GM19035 (cell line): ENCODE results near the gene ADAM8.

Source experiments
- ATAC-seq: cut with Tn5 transposase; IDR thresholded peaks from one replicate; pipeline ENCODE4 v1.9.1; 2021; ENCODE audit not compliant: unreplicated experiment

The ADAM8 gene

GRCh38 chr10:133282846-133283390, 6.2 kb upstream of the ADAM8 start:
- no peak for ATAC-seq

DNA sequence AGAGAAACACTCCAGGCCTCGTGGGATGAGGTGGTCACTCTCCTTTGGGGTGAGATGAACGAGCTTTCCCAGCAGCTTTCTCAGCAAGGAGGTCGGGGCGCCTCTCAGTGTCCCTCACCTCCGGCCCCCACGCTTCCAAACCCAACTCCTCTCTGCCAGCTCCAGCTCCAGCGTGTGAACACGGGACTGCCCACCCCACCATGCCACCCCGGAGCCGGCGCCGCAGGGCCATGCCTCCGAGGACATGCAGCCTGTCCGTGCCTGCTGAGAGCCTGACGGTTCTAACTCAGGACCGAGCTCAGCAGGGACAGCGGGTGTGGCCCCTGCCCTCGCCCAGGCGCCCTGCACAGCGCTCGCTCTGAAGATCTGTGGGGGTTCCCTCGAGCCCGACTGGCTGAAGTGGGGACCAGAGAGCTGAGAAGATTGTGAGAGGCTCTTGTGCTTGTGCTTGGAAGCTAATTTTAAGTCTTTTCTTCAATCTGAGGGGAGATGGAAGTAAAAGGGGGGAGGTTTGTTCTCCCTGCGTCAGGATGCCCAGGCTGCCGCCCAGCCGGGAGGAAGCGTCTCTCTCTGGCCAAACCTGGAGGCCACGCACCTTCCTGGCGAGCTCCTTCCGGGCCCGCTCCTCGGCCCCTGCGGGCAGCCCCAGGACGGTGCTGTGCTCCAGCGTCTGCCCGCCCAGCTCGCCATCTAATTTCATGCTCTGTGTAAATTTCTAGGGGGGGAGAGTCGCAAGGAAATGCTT, 5.1 kb upstream of the ADAM8 start:
- no peak for ATAC-seq

- ATAC-seq, result no peak
Observed at GRCh38 chr10:133281084-133281483, 4.4 kb upstream of the ADAM8 start.

DNA sequence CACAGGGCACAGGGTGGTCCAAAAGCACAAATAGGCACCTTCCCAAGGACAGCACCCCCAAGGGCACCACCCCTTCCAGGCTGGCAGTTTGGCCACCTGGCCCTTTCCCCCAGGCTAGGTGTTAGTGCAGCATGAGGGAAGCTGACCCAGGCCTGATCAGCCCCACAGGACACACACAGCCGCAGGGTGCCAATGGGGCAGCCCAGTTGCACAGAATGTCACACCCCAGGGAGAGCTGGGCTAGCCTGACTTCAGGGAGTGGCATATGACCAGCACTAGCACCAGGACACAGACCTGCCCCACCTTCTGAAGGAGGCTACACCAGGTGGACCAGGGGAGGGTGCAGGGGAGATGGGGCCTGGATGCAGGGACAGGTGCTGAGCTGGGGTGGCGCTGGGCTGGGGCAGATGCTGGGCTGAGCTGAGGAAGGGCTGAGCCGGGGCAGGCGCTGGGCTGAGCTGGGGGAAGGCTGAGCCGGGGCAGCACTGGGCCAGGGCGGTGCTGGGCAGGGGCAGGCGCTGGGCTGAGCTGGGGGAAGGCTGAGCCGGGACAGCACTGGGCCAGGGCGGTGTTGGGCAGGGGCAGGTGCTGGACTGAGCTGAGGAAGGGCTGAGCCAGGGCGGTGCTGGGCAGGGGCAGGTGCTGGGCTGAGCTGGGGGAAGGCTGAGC, 3.9 kb upstream of the ADAM8 start:
- no peak for ATAC-seq

GRCh38 chr10:133279326-133280226, 2.9 kb upstream of the ADAM8 start:
- no peak for ATAC-seq

DNA sequence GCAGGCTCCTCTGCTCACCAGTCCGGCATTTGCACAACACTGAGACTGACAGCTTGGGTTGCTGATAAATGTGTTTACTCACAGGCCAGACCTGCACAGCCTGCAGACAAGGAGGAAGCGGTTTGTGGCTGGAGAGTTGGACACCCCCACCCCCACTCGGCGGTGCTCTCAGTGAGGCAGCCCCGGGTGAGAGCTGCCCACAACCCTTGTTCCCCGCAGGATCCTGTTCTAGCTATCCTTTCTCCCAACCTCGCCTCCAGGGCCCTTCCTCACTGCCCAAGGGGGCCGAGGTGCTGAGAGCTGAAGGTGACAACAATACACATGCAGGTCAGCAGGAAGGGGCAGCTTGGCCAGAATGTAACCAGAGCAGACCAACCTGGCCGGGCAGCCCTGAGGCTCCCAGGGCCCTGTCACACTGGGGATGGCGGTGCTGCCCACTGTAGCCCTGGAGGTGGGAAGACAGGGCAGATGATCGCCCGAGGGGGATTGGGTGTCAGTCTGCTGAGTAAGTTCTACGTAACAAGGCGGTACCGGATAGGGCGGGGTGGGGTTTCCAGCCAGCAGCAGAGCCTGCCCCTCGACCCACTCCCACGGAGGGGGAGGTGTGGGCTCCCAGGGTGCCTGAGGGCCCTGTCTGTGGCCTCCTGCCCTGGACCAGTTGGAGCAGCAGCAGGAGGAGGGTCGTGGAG, 2.1 kb upstream of the ADAM8 start:
- peak; percentile 46 for ATAC-seq

DNA sequence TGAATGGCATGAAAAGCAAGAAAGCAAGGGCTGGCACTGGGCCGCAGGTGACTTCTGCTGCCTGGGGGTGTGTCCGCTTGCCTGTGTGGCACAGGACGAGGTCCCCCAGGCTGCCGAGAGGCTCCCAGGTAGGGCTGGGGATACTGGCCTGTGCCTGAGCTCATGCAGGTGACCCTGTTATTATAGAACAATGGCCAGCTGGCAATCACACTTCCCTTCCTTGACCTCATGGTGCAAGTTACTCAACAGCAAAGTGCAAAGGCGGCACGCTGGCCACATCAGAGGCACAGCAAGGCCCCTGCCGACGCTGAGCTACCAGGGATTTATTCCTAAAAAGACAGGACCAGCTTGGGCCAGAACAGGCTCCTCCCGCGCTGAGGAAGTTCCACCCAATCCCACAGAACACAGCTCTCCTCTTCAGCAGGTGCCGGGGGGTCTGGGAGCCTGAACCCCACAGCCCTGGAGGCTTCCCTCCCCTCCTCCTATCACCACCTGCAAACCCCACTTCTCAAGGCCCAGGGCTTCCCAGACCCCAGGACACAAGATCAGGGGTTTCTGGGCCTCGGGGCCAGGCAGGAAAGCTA, 1.4 kb upstream of the ADAM8 start:
- no peak for ATAC-seq

DNA sequence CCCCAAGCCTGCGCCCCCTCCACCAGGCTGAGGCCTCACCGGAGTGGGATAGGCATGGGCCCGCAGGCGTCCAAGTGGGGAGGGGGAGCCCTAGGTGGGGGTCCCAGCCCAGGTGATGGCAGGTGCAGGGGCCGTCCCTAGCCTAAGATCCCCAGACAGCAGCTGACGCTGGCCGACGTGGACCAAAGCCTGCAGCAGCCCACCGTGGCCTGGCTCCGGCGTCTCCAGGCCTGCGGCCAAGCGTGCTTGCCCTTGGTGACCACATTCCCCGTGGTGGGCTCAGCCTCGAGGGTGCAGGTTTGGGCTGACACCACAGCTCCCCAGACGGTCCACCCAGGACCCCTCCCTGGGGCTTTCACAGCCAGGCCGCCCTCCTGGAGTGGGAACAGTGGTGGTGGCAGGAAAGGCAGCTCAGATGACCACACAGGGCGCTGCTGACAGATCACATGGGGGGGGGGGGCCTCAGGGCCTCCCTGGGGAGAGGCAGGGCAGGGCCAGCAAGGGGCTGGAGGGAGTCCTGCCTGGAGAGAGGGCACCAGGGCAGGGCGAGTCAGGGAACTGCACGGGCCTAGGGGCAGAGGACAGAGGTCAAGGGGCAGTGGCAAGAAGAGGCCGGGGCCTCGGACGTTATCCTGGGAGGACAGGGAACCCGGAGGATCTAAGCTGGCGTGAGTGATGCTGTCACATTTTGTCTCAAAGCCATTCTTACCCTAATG, 767 bp upstream of the ADAM8 start:
- ATAC-seq, result no peak

DNA sequence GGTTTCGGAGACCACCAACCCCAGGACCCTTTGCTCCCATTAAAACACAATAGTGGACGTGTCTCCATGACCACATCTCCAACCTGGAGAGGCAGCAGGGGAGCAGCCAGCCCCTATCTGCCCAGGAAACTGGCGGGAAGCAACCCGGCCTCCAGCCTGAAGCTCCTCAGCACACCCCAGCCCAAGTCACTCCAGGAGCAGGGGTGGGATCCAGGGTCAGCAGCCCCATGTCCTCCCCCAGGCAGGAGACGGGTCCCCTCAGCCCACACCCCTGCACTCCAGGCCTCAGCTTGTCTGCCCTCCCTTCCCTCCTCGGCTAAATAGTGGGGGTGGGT, 601 bp downstream of the ADAM8 start:
- peak; percentile 0 for ATAC-seq

- ATAC-seq, result peak; percentile 33
Observed at GRCh38 chr10:133275684-133276092, 980 bp downstream of the ADAM8 start.

GRCh38 chr10:133274751-133275683, 1.7 kb downstream of the ADAM8 start:
- peak; percentile 51 for ATAC-seq

- ATAC-seq, result no peak
Observed at GRCh38 chr10:133273534-133274143, 3.0 kb downstream of the ADAM8 start.

- no peak for ATAC-seq
Observed at GRCh38 chr10:133272964-133273420, 3.7 kb downstream of the ADAM8 start.

- no peak for ATAC-seq
Observed at GRCh38 chr10:133272301-133272963, 4.2 kb downstream of the ADAM8 start.

DNA sequence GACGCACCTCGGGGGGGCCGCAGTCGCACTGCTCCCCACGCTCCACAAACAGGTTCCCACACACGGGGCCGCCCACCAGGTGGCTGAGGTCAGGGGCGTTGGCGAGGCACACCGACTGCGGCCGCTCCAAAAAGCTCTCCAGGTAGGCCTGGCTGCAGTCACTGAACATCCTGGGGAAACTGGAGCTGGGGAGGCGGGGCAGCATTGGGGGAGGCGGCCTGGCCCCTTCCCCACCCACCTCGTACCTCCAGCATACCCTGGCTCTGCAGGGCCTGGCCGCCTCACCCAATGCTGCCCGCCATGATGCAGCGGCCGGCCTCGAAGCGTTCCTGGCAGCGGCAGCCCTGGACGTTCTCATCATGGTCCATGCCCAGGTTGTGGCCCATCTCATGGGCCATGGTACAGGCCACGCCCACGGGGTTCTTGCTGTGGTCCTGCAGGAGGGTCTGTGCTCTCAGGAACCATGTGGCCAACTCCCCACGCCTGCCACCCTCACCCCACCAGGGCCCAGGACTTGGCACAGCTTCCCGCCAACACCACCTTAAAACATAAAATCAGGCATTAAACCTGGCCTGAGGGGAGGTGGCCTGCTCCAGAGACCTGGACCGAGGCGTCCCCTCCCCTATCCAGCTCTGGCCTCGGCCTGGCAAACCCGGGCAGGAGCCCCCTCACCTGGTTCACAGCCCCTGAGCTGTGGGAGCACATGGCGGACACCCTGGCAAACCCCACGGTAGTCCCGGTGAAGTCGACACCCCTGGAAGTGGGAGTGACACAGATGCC, 5.0 kb downstream of the ADAM8 start:
- ATAC-seq, result no peak

- ATAC-seq, result no peak
Observed at GRCh38 chr10:133270773-133271297, 5.8 kb downstream of the ADAM8 start.

- ATAC-seq, result no peak
Observed at GRCh38 chr10:133270204-133270603, 6.5 kb downstream of the ADAM8 start.
